NCI-H2081 treated with DMSO at 0.1 percent for 48 hours (cell line): ENCODE results near the gene CTTNBP2.

Source experiments
- DNase-seq: peaks from one replicate; lab custom pipeline; 2025; lab: John Stamatoyannopoulos, UW

The CTTNBP2 gene

GRCh38 chr7:117873310-117874190 lies at the start of gene CTTNBP2:
Gene CTTNBP2 (minus strand): TSS chr7:117873441. CDS start chr7:117873415, 26 bp downstream.
- no peak for DNase-seq

- DNase-seq: no peak
Measured at GRCh38 chr7:117916309-117916708, 43.1 kb upstream of the CTTNBP2 start.

GRCh38 chr7:117912421-117912820 lies 39.2 kb upstream of the CTTNBP2 start:
- no peak for DNase-seq

GRCh38 chr7:117908031-117908795 lies 35.0 kb upstream of the CTTNBP2 start:
- no peak for DNase-seq

- no peak for DNase-seq
Measured at GRCh38 chr7:117907049-117907640, 33.9 kb upstream of the CTTNBP2 start.

- DNase-seq: no peak
Measured at GRCh38 chr7:117902314-117902889, 29.2 kb upstream of the CTTNBP2 start.

- no peak for DNase-seq
Measured at GRCh38 chr7:117901089-117901797, 28.0 kb upstream of the CTTNBP2 start.

- no peak for DNase-seq
Measured at GRCh38 chr7:117896339-117896738, 23.1 kb upstream of the CTTNBP2 start.

GRCh38 chr7:117895276-117895675 lies 22.0 kb upstream of the CTTNBP2 start:
- DNase-seq: no peak

- DNase-seq: no peak
Measured at GRCh38 chr7:117894037-117894436, 20.8 kb upstream of the CTTNBP2 start.

- no peak for DNase-seq
Measured at GRCh38 chr7:117892821-117893220, 19.6 kb upstream of the CTTNBP2 start.

- no peak for DNase-seq
Measured at GRCh38 chr7:117889611-117890010, 16.4 kb upstream of the CTTNBP2 start.

- no peak for DNase-seq
Measured at GRCh38 chr7:117888627-117889026, 15.4 kb upstream of the CTTNBP2 start.

GRCh38 chr7:117882594-117882993 lies 9.4 kb upstream of the CTTNBP2 start:
- DNase-seq: no peak

- DNase-seq: no peak
Measured at GRCh38 chr7:117876761-117877160, 3.5 kb upstream of the CTTNBP2 start.

GRCh38 chr7:117875566-117875965 lies 2.3 kb upstream of the CTTNBP2 start:
- no peak for DNase-seq

- DNase-seq: no peak
Measured at GRCh38 chr7:117874191-117874700, 1.0 kb upstream of the CTTNBP2 start.

GRCh38 chr7:117872561-117873309 lies 506 bp downstream of the CTTNBP2 start:
- no peak for DNase-seq

- no peak for DNase-seq
Measured at GRCh38 chr7:117871778-117872538, 1.3 kb downstream of the CTTNBP2 start.

- DNase-seq: no peak
Measured at GRCh38 chr7:117871401-117871777, 1.9 kb downstream of the CTTNBP2 start.
